GM11168 (cell line): ENCODE measurements around the gene ZNF385B.
"Not testable (repeated sequence)": the region's sequence is repeated elsewhere in the genome, so short reads cannot be mapped to it uniquely, and the experiment has no call there.

Source experiments
- in situ Hi-C: fragments of 300-500 bp; cut with MboI; formaldehyde crosslinking; loops from one replicate; pipeline ENCODE4 v1.12.0; 2022; ENCODE audit warnings: low sequenced_read_pairs; ENCODE audit not compliant: unreplicated experiment

The ZNF385B gene

GRCh38 chr2:179646173-179646769 is 215.1 kb downstream of the ZNF385B start:
- in situ Hi-C loops = no loop called here

- in situ Hi-C loops = no loop called here
Observed at GRCh38 chr2:179645047-179645446, 216.4 kb downstream of the ZNF385B start.

- in situ Hi-C loops = no loop called here
Observed at GRCh38 chr2:179642462-179642861, 218.9 kb downstream of the ZNF385B start.

DNA sequence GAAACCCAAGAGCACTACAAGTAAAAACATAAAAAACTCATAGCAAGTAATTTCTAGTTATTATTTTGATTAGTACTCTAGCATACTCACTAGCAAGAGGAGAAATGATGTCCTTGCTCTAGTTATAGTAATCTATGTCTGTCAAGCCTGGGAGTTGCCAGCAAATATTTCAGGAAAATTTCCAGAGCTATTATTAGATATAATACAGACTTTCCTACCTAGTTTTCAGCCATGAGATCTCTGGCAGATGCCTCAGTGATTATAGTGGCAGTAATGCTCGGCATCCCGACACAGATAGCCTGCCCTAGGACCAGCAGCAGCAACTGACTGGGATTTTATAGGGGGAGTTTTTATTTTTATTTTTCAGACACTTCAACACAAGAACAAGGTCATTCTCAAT is 224.4 kb downstream of the ZNF385B start:
- in situ Hi-C loops = no loop called here

DNA sequence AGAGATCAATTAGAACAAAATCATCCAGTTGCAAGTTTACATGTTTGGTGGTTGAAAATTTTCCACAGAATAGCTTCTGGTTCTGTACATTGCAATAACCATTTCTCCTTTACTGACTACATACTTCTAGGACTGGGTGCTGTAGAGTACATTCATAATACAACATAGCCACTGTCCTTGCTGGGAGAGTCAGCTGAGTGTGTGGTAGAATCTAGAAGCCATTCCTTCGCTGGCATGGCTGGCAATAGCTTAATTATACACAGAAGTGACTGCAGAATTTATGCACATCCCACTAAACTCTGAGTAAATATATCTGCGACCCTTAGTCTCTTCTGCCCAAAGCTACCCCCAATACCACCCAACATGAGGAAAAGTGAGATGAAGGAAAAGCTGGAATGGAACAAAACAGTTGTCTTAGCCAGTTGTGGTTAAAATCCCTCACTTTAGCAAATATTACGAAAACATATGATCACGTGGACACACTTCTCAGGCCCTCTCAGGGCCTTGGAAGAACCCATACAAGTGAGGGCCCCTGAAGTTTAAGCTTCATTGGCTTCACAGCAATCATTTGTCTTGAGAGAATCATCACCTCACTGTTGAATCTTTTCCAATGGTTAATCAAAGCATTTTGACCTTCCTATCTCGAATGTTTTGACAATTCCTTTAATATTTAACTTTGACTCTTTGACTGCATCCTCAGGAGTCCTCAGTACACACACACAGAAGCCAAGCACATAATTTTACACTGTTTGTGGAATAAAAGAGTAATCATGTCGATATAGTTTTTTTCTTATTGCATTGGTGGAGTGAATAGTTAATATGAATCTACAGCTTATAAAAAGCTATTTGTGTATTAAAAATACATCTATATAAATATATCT is 225.1 kb downstream of the ZNF385B start:
- in situ Hi-C loops = no loop called here

DNA sequence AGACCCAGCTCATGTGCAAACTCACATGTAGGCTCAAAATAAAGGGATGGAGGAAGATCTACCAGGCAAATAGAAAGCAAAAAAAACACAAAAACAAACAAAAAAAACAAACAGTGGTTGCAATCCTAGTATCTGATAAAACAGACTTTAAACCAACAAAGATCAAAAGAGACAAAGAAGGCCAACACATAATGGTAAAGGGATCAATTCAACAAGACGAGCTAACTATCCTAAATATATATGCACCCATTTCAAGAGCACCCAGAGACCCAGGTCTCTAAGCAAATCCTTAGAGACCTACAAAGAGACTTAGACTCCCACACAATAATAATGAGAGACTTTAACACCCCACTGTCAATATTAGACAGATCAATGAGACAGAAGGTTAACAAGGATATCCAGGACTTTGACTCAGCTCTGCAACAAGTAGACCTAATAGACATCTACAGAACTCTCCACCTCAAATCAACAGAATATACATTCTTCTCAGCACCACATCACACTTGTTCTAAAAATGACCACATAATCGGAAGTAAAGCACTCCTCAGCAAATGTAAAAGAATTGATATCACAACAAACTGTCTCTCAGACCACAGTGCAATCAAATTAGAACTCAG is 229.5 kb downstream of the ZNF385B start:
- in situ Hi-C loops = not testable (repeated sequence)

DNA sequence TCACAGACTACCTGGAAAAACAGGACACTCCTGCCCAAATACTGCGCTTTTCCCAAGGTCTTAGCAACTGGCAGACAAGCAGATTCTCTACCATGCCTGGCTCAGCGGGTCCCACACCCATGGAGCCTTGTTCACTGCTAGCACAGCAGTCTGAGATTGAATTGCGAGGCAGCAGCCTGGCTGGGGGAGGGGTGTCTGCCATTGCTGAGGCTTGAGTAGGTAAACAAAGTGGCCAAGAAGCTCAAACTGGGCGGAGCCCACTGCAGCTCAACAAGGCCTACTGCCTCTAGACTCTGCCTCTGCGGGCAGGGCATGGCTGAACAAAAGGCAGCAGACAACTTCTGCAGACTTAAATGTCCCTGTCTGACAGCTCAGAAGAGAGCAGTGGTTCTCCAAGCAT is 231.6 kb downstream of the ZNF385B start:
- in situ Hi-C loops = not testable (repeated sequence)

- in situ Hi-C loops = no loop called here
Observed at GRCh38 chr2:179626261-179626660, 235.2 kb downstream of the ZNF385B start.

GRCh38 chr2:179622635-179623300 is 238.6 kb downstream of the ZNF385B start:
- in situ Hi-C loops = no loop called here

DNA sequence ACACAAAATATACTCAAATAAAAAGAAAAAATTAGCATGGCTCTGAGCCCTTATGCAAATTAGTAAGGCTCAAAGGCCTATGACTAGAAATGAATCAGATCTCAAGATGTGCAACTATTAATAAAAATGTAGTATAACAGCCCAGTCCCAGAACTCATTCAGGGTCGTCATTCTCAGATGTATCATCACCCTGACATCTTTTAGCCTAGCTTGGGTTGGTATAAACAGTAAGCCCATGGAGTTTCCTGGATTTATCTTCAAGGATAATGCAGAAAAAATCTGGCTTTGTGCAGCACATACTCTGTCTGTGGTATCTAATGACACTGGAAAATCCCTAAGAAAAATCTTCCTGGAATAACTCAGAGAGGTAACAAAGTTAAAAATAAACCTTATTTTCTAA is 239.3 kb downstream of the ZNF385B start:
- in situ Hi-C loops = no loop called here

DNA sequence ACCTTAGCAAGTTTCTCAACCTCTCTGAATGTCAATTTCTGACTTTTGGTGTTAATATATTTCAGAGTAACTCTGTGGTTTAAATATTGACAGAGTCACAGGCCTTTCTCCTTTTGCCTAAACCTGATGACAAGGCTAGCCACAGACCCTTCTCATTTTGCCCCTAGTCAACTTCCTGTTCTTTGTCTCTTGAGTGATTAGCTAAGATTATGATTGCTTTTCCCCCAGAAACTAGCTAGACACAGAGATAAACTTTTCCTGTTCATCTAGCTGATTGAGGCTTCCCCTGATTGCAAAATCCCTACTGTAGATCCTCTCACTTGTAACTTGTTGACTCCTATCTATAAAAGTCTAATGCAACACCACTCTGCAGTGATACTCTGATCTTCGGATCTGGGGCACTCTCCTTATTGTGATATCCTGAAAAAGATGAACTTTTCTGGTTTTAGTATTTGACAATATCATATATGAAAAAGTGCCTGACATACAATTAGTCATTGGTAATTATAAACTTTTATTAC is 241.4 kb downstream of the ZNF385B start:
- in situ Hi-C loops = no loop called here

GRCh38 chr2:179614121-179614520 is 247.3 kb downstream of the ZNF385B start:
- in situ Hi-C loops = no loop called here

GRCh38 chr2:179613701-179614100 is 247.7 kb downstream of the ZNF385B start:
- in situ Hi-C loops = no loop called here

DNA sequence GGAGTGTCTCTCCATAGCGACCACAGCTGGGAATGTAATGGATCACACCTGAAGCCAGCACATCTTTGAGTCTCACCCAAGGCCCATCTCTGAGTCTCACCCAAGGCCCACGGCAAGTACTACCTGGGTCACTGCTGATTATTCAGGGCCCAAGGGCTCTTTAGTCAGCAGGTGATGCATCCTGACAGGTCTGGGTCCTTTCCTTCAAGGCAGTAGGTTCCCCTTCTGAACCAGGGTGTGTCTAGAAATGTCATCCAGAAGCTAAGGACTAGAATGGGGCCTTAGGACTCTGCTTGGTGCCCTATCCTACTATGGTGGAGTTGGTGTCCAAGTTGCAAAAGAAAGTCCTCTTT is 248.1 kb downstream of the ZNF385B start:
- in situ Hi-C loops = no loop called here

GRCh38 chr2:179612591-179613298 is 248.7 kb downstream of the ZNF385B start:
- in situ Hi-C loops = no loop called here

GRCh38 chr2:179612108-179612507 is 249.3 kb downstream of the ZNF385B start:
- in situ Hi-C loops = no loop called here

GRCh38 chr2:179606141-179606540 is 255.3 kb downstream of the ZNF385B start:
- in situ Hi-C loops = no loop called here

DNA sequence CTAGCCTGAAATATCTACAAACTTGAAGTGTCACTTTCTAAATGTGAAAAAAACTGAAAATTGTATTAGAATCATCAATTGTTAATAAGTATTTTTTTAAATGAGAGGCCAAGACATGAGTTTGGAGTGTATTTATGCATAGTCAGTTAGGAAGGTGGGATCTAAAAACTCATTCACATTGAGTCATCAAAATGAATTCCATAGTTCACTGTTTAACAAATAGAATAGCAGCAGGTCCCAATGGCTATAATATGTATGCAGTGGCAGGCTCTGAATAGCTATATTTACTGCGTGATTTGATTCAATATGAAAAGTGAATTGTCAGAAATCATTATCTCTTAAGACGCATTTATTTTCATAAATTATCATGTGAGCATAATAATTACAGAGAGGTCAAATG is 256.1 kb downstream of the ZNF385B start:
- in situ Hi-C loops = no loop called here

- in situ Hi-C loops = no loop called here
Observed at GRCh38 chr2:179604598-179604997, 256.8 kb downstream of the ZNF385B start.

DNA sequence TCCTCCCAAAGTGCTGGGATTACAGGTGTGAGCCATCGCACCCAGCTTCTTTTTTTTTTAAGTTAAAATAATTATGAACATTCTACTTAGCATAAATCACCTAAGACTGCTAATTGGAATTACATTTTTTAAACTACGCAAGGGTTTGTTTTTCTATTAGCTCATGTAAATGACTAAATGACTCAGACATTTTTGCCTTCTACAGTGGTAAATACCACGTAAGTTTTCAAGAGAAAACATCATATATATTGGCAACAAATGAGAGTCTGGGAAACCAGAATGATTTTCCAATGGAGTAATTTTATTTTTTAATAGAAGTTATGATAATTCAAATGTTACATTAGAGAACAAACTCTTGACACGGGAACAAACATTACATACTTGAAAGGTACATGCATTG is 259.0 kb downstream of the ZNF385B start:
- in situ Hi-C loops = no loop called here
